DMS 273 (cell line): ENCODE measurements around the gene SLC25A26.

Source experiments
- DNase-seq: peaks from one replicate; lab custom pipeline; 2025; ENCODE audit not compliant: unreplicated experiment; lab: John Stamatoyannopoulos, UW

SLC25A26 gene

DNA sequence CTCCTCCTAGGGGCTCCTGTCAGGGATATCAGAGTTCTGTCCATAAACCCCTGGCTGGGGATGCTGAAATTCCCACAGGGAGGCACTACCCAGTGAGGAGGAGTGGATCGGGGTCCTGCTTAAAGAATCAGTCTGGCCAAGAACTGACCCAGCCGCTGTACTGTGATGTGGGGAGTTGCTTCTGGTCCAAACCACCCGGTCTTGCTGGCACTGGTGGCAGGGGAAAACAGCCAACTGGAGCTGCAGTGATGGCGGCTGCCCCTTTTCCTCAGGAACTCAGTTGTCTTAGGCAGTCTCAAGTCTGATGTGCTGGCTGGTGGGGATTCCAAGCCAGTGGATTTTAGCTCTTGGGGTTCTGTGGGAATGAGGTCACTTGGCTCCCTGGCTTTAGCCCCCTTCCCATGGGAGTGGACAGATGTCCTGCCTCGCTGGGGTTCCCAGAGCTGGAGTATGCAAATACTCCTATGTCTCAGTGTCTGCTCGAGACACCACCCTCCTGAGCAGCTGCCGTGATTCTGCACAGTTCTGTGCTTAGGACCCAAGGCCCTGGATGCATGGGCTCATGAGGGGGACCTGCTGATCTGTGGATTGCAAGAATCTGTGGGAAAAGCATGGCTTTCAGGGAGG, 97.1 kb downstream of the SLC25A26 start:
- DNase-seq = no peak

DNA sequence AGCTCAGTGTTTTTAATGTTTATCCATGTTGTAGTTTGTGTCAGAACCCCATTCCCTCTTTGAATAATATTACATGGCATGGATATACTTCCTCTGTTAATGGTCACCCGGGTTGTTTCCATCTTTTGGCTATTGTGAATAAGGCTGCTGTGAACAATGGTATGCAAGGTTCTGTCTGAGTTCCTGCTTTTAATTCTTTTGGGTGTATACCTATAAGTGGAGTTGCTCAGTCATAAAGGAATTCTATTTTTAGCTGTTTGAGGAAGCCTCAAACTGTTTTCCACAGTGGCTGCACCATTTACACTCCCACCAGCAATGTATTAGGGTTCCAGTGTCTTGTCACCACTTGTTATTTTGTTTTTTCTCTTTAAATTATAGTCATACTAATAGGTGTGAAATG, 99.6 kb downstream of the SLC25A26 start:
- no peak for DNase-seq

DNA sequence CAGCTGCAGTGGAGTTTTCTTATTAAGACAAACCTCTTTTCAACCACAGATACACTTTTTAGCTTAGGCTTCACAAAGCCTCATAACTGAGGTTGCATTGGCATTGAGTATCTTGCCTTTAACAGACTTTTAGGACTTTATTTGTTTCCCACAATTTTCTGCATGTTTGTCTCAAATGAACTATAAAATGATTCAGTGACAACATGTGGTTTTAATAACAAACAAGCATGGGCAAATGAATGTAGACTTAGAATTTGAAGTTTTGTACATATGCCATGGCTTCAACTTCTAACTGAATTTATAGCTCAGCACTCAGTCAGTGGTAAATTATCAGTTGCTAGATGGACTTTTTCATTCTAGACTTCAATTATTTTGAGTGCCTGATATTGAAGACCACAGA, 101.6 kb downstream of the SLC25A26 start:
- no peak for DNase-seq

DNA sequence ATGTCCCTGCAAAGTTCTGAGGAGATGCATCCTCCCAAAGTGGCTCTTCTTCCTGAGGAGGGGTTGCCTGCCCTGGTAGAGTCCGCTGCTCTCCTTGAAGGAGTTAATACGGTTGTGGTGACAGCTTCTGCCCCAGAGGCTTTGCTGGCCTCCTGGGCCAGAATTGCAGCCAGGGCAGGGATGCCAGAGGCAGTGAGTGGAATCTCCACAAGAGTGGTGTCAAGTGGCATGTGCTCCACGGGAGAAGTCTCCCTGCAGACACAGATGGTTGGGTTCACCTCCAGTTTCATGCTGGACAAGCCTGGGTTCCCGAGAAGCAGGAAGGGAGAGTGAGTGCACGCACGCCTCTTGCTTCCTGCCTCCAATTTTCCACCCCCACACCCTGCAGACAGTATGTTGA, 105.5 kb downstream of the SLC25A26 start:
- DNase-seq = no peak

DNA sequence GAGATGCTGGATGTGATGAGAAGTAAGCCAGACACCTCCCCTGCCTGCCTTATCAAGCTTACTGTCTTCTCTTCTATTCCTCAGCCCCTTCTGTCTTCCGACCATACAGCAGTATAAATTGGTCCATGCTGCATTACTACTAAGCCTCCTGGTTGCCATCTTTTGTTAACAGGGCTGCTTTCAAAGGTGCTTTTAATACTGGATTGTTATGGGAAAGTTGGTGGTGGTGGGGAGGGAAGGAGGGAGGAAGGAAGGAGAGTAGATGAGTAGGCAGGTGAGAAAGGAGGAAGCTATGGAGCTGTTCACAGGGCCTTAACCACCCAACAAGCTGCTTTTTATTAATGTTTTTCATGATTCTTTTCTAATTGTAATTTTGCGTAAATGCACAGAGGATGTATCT, 114.9 kb downstream of the SLC25A26 start:
- DNase-seq = no peak

DNA sequence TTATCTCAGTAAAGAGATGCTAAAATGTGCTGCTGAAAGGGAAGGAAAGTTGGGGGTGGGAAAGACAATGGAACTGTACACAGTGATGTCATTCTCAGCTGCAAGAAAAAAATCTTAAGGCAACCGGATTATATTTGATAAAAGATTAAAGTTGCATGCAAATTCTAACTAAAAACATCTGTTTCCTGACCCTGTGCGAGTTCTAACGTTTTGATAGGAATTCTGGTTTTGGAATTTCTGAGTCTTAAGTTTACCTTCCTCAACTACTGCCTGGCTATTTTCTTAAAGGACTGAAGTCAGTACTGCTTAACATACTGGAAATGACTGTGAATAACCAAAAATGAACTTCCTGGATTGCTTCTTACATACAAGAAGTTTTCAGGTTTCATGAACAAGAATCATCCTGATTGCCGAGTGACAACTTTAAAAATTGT, 115.5 kb downstream of the SLC25A26 start:
- no peak for DNase-seq

DNA sequence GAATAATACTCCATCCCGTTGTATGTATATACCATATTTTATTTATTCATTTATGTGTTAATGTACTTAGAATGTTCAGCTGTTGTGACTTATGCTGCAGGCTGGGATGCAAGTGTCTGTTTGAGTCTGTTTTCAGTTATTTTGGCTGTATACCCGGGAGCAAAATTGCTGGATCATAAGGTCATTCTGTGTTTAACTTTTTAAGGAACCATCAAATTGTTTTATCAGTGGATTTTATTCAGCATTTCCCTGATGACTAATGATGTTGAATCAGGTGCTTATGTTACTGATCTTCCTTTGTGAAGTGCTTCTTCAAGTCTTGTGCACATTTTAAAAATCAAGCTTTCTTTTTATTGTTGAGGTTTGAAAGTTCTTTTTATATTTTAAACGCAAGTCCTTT, 118.1 kb downstream of the SLC25A26 start:
- no peak for DNase-seq

DNA sequence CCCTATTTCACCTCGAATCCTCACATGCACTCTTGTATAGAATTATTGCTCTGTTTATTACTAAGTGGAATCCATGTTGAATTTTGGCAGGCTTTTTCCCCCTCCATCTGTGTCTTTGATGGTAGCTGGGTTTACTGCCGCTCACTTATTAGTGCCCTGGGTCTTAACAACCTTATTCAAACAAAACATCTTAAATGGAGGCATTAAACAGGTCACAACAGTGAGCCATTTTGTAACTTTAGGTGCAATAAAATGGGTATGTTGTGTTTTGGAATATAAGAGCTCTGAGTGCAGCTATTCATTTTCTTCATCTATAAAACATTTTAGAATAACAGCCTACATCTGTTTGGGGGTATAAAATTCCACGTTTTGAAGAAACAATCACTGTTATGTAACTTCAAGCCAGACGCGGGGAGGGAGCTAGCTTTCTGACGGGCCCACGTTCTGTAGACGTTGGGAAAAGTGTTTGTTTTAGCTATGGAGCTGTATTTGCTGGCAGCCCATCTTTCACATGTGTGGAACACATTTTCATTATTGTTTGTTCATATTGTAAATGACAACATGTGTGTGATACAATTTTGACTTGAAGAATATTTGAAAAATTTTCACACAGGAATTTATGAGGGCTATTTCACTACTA, 122.0 kb downstream of the SLC25A26 start:
- no peak for DNase-seq

DNA sequence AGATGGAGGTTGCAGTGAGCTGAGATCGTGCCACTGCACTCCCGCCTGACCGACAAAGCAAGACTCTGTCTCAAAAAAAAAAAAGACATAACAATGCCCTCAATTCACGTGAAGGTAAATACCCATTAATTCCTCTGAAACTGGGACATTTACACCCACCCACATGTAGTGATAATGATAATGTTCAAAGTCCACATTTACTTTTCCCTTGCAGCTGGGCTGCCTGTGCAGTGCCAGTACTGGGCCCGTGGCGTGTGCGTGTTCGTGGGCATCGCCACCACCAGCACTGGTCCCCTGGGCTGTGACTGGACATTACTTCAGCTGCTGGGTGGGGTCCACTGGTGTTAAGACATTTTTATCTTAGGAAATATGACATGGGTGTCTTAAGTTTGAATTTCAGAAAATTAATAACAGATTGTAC, 123.6 kb downstream of the SLC25A26 start:
- no peak for DNase-seq

DNA sequence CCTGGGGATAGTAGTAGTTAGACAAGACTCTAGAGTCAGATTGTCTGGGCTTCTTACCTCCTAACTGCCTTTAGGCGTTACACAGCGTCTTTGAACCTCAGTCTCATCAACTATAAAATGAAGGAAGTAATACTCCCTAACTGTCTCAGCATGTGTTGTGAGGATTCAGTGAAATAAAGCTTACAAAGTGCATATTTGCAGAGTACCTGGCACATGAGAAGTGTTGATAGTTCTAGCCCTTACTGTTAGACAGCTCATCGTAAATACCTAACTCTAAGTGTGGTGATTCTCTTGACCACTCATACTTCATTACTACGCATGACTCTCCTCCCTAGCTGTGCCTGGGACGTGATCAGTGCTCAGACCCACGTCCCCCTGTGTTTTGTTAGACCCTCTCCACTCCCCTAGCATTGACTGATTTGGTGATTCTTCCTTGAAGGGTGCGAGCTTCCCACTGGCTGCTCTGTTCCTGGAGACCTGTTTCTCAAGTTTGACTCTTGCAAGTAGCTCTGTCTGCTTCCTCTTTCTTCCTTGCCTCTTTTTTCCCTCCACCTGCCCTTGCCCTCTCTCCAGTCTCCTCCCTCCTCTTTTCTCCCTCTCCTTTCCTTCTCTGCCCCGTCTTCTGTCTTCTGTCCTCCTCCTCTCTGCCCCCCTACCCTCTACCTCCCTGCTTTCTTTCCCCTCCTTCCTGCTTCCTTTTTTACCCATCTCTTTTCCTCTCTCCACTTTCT, 124.2 kb downstream of the SLC25A26 start:
- DNase-seq = no peak

DNA sequence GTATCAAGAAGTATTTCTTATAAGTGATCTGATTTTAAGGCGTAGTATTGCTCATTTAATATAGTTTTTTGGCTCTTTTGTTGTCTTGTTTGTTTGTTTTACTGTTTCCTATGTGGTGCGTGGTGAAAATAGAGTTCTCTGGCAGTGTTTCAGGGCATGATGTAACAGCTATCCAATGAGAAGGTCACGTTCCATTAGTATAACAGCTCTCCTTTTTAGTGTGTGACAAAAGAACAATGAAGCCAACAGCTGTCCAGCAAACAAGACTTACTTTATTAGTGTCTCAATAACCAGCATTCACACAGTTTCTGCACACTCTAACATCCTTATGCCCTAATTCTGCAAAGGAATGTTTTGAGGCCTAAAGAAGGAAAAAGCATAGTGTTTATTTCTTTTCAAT, 127.9 kb downstream of the SLC25A26 start:
- no peak for DNase-seq

DNA sequence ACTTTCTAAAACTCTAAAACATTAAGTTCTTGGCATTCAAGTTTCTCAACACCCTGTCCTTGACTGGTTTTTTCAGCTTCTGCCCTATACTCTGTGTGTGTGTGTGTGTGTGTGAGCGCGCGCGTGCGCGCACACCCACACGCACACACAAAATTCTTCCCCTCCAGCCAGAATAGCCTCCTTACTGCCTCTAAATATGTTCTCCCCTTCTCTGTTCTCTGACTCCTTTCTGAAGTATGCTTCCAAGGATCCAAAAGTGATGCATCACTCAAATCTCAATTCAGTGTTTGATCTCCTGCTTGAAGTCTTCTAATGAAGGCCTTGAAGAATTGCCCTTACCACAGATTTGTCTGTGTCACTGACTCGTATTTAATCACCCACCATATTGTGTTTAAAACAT, 129.8 kb downstream of the SLC25A26 start:
- no peak for DNase-seq

DNA sequence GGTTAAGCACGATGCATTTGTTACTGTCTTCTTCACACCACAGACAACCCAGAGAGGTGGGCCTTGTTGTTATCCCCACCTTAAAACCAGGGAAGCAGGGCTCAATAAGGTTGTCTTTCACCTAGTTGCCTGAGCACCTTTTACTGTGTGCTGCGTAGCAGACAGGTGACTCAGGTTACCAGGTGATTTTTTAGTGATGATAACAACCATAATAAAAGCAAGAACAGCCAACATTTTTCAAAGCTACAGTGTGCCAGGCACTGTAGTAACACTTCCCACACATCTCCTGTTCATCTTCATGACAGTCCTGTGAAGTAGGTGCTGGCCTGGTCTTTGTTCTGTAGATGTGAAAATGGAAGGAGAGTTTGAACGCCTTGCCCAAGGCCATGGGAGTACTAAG, 132.2 kb downstream of the SLC25A26 start:
- DNase-seq = no peak

DNA sequence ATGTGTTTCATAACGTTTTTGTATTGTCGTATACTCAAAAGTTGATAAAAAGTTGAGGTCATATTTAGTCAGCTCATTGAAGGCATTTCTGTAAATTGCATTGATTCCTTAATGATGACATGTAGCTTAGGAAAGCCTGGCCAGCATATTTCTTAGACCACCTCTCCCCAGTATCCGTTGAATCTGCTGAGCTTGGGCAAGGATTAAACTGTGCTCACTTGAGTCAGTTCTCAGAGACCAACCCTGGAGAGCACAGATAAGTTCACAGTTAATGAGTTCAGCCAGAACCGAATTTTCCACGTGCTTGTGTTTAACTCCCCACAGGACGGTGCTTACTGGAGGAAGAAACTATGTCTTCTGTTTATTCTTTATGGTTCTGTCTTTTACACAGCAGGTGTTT, 132.7 kb downstream of the SLC25A26 start:
- DNase-seq = no peak

DNA sequence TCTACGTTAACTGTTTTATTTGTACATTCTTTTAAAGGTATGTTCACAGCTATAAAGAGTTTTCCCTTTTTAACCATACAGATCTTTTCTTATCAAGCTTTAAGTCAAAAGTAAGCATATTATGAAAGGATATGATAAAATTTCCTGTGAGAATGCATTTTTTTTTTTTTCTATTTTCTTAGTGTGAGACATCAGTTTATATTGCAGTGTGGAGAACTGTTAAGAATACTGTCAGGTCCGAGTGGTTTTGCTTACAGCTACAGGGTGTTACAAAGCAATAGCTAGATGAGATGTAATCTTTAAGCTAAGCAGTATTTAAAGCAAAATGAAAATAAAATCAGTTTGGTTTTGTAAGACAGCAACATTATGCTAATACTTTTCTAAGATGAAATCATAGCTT, 133.2 kb downstream of the SLC25A26 start:
- no peak for DNase-seq

DNA sequence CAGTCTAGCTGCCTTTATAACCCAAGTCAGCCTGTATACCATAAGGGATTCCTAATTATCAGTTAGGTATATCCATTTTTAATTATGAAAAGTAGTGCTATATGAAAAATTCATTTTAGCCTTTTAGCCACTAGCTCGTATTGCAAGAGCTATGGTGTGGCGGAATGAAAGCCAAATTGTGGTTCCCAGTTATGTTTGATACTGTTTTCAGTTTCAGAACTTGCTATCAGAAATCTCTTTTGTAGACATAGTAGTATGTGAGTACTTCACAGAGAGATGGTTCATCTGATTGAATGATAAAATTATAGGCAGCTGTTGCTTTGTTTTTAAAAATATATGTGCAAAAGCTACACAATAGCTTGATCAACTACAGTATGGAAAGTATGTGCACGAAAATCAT, 134.6 kb downstream of the SLC25A26 start:
- DNase-seq = no peak

DNA sequence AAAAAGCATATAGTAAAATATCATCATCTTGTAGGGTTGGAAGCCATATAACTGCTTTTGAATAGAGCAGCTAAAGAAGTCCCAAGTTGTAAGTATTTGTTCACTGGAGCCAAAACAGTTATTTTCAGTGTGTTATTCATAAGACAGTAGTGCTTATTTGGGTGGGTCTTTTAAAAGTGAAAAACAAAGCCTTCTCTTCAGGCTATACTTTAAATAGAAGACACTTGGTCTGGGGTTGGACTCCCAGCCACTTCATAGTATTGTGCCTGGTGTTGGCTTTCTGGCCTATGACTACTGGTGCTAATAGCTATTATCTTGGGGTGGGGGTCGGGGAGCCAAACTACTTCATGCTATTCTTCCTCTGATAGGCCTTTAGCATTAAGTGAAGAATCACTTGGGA, 135.2 kb downstream of the SLC25A26 start:
- no peak for DNase-seq

DNA sequence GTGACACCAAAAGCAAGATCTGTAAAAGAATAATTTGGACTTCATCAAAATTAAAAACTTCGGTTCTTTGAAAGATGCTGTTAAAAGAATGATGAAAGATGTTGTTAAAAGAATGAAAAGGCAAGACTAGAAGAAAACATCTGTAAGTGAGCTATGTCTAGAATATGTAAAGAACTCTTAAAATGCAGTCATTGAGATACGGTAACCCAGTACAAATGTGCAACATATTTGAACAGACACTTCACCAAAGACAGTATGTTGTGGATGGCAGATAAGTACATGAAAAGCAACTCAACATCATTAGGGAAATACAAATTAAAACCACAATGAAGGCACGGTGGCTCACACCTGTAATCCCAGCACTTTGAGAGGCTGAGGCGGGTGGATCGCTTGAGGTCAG, 140.6 kb downstream of the SLC25A26 start:
- no peak for DNase-seq

DNA sequence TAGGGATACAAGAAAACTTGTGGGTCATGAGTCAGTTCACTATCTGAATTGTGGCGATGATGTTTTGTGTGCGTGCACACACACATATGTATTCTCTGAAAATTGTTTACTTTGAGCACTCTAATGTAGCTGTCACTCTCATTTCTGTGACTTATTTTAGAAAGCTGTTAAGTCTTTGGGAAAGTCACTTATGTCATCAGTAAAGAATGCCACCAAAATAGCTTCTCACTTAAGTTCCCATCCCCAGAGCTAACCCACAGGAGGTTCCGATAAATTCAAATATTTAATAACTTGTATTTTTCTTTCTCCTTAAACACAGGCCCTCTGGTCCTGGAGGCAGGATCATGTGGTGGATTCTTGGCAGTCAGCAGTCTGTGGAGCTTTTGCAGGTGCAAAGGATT, 141.7 kb downstream of the SLC25A26 start:
- no peak for DNase-seq

DNA sequence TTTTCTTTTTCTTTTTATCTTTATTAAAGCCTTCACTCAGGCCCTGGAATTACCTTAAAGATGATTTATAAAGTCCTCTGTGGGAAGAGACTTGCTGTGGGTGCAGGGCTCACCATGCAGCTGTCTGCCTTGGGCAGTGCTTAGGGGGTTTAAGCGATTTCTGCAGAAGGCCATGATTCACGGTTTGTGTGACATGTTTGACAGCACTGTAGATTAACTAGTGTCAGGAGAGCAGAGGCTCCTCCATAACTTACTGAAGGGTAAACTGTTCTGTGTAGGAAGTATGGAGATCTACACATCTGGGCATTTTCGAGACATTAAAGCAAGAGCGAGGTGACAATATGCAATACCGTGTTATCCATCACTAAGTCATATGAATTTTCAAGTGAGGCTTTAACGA, 142.3 kb downstream of the SLC25A26 start:
- DNase-seq = no peak

DNA sequence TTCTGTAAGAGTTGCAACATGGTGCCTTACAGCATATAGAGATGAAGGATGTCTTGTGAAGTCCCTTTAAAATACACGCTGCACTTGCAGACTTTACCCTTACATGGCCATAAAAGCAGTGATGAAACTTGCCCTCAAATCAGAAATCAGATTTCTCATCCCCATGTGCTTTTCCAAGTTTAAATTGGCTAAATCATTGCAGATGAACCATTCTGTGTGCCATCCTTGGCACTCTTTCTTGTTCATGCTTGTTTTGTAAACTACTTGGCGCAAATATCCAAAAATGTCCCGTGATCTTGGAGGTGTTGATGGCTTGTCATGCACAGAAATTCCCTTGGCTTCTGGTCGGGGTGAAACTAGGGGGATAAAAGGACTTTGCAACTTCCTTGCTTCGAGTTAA, 144.3 kb downstream of the SLC25A26 start:
- DNase-seq = no peak

DNA sequence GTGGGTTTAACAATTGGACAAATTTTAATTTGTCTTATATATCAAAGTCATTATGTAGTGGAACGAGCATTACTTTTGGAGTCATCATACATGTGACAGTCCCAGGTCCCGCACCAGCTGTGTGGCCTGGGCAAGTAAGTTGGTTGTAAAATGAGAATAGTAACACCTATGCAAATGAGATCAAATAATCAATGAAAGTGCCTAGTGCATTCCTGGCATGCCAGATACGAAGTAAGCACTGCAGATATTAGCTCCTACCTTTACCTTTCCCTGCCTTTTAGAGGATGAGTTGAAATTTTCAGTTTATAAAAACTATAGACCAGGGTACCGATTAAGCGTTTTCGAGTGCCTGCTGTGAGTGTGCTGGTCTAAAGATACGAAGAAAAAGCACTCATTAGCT, 145.9 kb downstream of the SLC25A26 start:
- DNase-seq = no peak
